ENCODE measurements around the gene HNF1A.

DNA sequence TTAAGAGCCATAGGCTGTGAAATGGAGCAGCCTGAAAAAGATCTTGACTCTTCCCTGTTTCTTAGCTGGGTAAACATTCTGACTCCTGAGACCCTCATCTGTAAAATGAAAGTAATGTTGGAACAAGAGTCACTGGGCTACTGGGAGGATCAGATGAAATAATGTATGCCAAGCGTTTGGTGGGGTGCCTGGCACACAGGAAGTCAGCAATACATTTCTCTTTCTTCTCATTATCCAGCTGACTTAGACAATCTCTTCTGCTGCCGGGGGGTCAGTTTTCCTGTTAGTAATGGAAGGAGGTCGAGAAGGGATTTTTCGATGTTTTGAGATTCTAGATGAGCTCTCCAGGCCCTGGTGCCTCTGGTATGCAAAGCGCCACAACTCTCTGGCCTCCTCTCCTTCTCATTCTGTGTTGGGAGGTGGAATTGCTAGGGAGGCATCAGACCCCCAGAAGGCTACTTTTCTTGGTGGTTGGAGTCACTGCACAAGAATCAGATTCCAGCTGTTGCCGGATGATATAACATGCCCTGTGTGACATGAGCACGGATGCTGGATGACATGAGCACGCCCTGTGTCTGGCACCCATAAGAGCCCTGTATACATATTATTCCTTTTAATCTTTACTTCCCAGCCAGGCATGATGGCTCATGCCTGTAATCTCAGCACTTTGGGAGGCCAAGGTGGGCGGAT lies 56.4 kb downstream of the HNF1A start:
- TF ChIP-seq, protein P1, sequence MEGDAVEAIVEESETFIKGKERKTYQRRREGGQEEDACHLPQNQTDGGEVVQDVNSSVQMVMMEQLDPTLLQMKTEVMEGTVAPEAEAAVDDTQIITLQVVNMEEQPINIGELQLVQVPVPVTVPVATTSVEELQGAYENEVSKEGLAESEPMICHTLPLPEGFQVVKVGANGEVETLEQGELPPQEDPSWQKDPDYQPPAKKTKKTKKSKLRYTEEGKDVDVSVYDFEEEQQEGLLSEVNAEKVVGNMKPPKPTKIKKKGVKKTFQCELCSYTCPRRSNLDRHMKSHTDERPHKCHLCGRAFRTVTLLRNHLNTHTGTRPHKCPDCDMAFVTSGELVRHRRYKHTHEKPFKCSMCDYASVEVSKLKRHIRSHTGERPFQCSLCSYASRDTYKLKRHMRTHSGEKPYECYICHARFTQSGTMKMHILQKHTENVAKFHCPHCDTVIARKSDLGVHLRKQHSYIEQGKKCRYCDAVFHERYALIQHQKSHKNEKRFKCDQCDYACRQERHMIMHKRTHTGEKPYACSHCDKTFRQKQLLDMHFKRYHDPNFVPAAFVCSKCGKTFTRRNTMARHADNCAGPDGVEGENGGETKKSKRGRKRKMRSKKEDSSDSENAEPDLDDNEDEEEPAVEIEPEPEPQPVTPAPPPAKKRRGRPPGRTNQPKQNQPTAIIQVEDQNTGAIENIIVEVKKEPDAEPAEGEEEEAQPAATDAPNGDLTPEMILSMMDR (IDR thresholded peaks at IDR 0.05) = no peak
- TF ChIP-seq EZH2 (IDR thresholded peaks at IDR 0.05) (no peak), EZH2phosphoT487 (IDR thresholded peaks at IDR 0.05) (no peak)

All from neural progenitor cell (in vitro differentiated cells).